Activated naive CD4-positive, alpha-beta T cell treated with anti-CD3 and anti-CD28 coated beads for 36 hours (primary cell): ENCODE data around the gene DIAPH2. TPM values are rescaled to one million over a fixed set of nuclear protein-coding genes. Genes with fewer than 3 reads are reported as not detected.

Source experiments
- CTCF ChIA-PET: fragments of 350-600 bp; sonication (Branson Sonifier 250); formaldehyde crosslinking; loops from one replicate; lab custom pipeline; 2021; ENCODE audit warnings: antibody characterized with exemption; lab: Charles Lee
- DNase-seq: peaks from one replicate; pipeline ENCODE4 v3.0.0-alpha.2; 2020
- H3K27ac Mint-ChIP-seq: one replicate; pipeline ENCODE4 v1.8.0; 2021; ENCODE audit warnings: mild to moderate bottlenecking, mixed read lengths
- H3K27me3 Mint-ChIP-seq: one replicate; pipeline ENCODE4 v1.8.0; 2021; ENCODE audit warnings: low read depth, mixed read lengths
- H3K36me3 Mint-ChIP-seq: one replicate; pipeline ENCODE4 v1.8.0; 2021; ENCODE audit warnings: low read depth, mixed read lengths
- H3K4me1 Mint-ChIP-seq: one replicate; pipeline ENCODE4 v1.8.0; 2021; ENCODE audit warnings: low read depth, mixed read lengths
- H3K4me3 Mint-ChIP-seq: one replicate; pipeline ENCODE4 v1.8.0; 2021; ENCODE audit warnings: mild to moderate bottlenecking, moderate library complexity, mixed read lengths
- H3K9me3 Mint-ChIP-seq: one replicate; pipeline ENCODE4 v1.8.0; 2021; ENCODE audit warnings: mixed read lengths
- intact Hi-C: fragments of 100-400 bp; cut with micrococcal nuclease; formaldehyde crosslinking; loops from one replicate; pipeline ENCODE4 v1.15.1; 2023
- total RNA-seq, 2 experiments: library from RNA; stranded (reverse); gene quantifications; one replicate each; pipeline ENCODE4 v1.2.3, GENCODE V29; 2021

DIAPH2 gene
- total RNA-seq, 2 experiments from 2014 or later = 9.3 to 9.4 TPM

DNA sequence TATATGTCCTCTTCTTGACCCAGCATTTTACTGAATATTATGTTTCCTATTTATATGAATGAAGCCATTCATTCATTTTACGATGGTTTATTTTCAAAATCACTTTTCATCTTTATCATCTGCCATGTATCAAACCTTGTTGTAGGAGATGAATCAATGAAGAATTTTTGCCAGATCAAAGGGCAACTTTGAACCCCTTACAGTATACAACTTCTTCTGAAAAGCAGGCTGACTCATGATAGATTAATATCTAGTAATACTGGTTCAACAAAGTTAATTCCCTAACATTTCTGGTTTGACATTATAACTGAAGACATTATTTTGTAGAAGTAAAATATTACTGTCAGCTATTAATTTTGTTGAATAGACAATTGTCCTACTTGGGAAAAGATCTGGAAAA lies 425.1 kb downstream of the DIAPH2 start:
- Mint-ChIP-seq H3K36me3 (peaks cover 1% of the 10 kb centered on the region), H3K27ac (no peak overlapping the region), H3K9me3 (no peaks in the 10 kb centered on the region), H3K4me3 (no peak overlapping the region), H3K27me3 (no peaks in the 10 kb centered on the region), H3K4me1 (no peaks in the 10 kb centered on the region)
- DNase-seq = no peak
- intact Hi-C loops = no loop called here
- CTCF ChIA-PET = no interaction called here

DNA sequence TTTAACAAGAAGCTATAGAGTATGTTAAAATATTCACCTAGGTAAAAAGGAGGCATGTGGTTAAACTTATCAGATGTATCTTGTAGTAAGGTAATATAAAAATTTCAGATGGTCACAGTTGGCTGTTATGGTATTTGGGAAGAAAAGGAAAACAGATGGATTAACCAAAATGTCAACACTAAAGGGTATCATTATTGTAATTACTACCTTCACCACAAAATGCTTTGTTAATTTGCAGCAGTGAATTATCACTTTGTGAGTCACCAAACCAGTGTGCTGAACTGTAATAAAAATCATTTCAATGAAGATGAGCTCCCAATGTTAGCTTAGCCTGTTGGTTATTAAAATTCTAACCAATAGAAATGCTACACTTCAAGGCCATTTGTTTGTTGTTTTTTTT lies 432.9 kb downstream of the DIAPH2 start:
- Mint-ChIP-seq H3K36me3 (peaks cover 6% of the 10 kb centered on the region), H3K9me3 (no peaks in the 10 kb centered on the region), H3K4me1 (no peaks in the 10 kb centered on the region), H3K27me3 (no peaks in the 10 kb centered on the region), H3K27ac (no peak overlapping the region), H3K4me3 (no peak overlapping the region)
- CTCF ChIA-PET = no interaction called here
- no peak for DNase-seq
- intact Hi-C loops = no loop called here

DNA sequence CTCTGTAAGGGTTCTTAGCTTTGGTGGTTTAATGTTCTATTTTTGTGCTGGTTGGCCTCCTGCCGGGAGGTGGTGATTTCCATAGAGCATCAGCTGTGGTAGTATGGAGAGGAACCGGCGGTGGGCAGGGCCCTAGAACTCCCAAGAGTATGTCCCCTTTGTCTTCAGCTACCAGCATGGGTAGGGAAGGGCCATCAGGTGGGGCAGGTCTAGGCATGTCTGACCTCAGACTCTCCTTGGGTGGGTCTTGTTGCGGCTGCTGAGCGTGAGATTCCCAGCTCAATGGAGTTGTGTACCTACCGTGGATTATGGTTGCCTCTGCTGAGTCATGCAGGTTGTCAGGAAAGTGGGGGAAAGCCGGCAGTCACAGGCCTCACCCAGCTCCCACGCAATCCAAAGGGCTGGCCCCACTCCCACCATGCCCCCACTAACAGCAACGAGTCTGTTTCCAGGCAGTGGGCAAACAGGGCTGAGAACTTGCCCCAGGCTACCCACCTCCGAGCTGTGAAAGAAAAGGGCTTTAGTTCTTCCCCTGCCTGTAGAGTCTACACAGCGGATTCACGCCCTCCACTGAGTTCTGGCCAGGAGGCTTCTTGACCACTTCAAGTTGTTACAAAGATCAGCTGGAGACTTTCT lies 434.9 kb downstream of the DIAPH2 start:
- Mint-ChIP-seq H3K27me3 (no peaks in the 10 kb centered on the region), H3K27ac (no peak overlapping the region), H3K36me3 (peaks cover 6% of the 10 kb centered on the region), H3K4me3 (no peak overlapping the region), H3K4me1 (no peaks in the 10 kb centered on the region), H3K9me3 (no peaks in the 10 kb centered on the region)
- DNase-seq = no peak
- CTCF ChIA-PET = no interaction called here
- intact Hi-C loops = no loop called here

DNA sequence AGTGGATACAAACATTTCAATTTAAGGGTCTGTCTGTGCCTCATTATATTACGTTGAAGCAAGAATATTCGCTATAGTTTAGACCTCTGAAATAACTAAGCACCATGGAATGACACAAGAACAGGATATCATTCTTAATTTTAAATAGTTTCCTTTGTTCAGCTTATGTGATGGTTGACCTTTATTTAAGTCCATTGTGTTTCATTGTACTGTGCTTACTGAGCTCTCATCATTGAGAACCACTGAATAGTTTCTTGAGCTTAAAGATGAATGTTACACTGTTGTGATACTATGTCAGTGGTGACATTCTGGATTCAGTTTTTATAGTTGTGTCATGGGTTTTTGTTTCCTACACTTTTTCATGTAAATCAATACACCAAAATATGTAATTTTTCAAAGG lies 438.4 kb downstream of the DIAPH2 start:
- Mint-ChIP-seq H3K36me3 (peaks cover 7% of the 10 kb centered on the region), H3K9me3 (no peaks in the 10 kb centered on the region), H3K4me3 (no peak overlapping the region), H3K27ac (no peak overlapping the region), H3K4me1 (no peaks in the 10 kb centered on the region), H3K27me3 (no peaks in the 10 kb centered on the region)
- no peak for DNase-seq
- intact Hi-C loops = no loop called here
- CTCF ChIA-PET = no interaction called here

DNA sequence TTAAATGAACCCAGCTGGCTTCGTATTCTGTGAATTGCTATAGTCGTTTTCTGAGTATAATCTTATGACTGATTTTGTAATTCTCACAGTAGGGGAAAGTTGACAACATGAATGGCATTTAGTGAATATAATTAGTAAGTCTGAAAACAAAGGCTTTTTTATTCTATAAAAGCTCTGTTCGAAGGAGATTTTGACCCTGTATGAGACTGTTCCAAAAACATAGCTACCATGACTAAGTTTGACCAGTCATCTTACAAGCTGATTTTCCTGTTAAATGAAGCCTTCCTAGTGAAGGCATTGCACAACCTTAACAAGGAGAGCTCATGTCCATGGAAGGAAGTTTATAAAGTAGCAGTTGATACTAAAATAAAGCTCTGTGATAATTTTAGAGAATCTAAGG lies 441.4 kb downstream of the DIAPH2 start:
- DNase-seq = no peak
- no peaks in the 10 kb centered on the region for H3K4me1 Mint-ChIP-seq
- intact Hi-C loops = no loop called here
- H3K27ac Mint-ChIP-seq = no peak overlapping the region
- H3K27me3 Mint-ChIP-seq = no peaks in the 10 kb centered on the region
- peaks cover 2% of the 10 kb centered on the region for H3K36me3 Mint-ChIP-seq
- H3K9me3 Mint-ChIP-seq = no peaks in the 10 kb centered on the region
- no peak overlapping the region for H3K4me3 Mint-ChIP-seq
- CTCF ChIA-PET = no interaction called here

DNA sequence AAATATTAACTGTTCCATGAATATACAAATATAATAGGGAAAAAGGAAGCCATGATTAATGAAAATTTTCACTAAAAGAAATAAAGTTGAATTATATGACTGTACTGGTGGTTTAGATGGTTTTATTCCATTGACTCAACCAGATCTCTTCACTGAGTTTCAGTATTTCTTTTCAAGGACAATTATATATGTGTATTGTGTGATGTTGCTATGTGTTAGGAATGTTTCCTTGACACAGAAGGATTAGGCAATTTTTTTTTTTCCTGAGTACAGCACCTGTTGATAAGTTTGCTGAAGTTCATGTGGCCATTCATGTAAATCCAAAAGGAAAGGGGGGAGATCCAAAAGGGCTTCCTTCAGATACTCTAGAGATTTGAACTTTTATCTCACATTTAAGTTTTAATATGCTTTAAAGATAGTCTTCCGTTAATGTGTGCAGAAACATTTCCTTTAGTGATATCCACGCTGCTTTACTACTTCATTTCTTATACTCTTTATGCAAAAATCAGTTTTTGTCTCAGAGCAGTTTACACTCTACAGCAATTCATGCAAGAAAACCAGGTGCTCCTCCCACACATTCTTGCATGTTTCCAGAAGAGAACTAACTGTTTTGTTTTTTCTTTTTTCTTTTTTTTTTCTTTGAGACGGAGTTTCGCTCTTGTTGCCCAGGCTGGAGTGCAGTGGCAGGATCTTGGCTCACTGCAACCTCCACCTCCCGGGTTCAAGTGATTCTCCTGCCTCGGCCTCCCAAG lies 448.2 kb downstream of the DIAPH2 start:
- Mint-ChIP-seq H3K27me3 (no peaks in the 10 kb centered on the region), H3K4me1 (no peaks in the 10 kb centered on the region), H3K27ac (no peak overlapping the region), H3K9me3 (no peaks in the 10 kb centered on the region), H3K4me3 (no peak overlapping the region), H3K36me3 (no peaks in the 10 kb centered on the region)
- CTCF ChIA-PET = no interaction called here
- DNase-seq = no peak
- intact Hi-C loops = no loop called here

DNA sequence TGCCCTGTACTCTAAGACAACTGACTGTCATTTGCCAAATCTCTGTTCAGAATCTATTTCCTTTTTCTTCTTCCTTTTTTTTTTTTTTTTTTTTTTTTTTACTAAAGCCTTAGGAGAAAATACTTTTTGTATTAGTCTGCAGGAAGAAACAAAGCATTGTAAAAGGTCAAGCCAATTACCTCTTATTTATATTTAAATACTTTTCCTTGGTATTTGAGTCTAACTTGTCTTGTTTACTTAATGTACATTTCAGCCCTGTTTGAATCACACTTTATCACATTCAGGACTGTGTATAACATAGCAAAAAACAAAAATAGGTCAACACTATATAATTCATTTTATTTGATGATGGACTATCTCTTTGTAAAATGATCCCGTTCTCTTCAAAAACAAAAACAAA lies 461.3 kb downstream of the DIAPH2 start:
- Mint-ChIP-seq H3K4me1 (no peaks in the 10 kb centered on the region), H3K36me3 (peaks cover 7% of the 10 kb centered on the region), H3K27ac (no peak overlapping the region), H3K4me3 (no peak overlapping the region), H3K27me3 (no peaks in the 10 kb centered on the region), H3K9me3 (no peaks in the 10 kb centered on the region)
- no peak for DNase-seq
- CTCF ChIA-PET = no interaction called here
- intact Hi-C loops = no loop called here

DNA sequence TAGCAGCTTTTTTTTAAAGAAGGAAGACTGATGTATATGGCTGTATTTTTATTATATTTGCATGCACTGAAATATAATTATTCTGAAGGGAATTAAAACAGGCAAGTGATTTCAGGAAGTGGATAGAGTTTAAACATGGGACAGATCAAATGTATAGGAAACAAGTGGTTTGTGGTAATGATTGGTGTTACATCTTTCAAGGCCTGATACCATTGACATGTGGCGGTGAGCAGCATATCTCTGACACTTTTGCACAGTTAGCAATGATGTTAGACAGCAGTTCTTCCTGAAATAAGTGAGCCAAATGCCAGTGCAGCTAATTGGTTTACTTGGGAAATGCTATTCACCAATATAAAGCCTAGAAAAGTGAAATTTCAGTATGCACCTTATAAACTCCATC lies 471.2 kb downstream of the DIAPH2 start:
- H3K4me1 Mint-ChIP-seq = no peaks in the 10 kb centered on the region
- no peak for DNase-seq
- no peak overlapping the region for H3K27ac Mint-ChIP-seq
- H3K4me3 Mint-ChIP-seq = no peak overlapping the region
- peaks cover 1% of the 10 kb centered on the region for H3K9me3 Mint-ChIP-seq
- intact Hi-C loops = no loop called here
- no peaks in the 10 kb centered on the region for H3K36me3 Mint-ChIP-seq
- CTCF ChIA-PET = interaction anchor here (0.6 kb wide), 1 partner anchor 34 kb away, joined by 3 read pairs; no protein-coding TSS in a partner anchor
- H3K27me3 Mint-ChIP-seq = no peaks in the 10 kb centered on the region

DNA sequence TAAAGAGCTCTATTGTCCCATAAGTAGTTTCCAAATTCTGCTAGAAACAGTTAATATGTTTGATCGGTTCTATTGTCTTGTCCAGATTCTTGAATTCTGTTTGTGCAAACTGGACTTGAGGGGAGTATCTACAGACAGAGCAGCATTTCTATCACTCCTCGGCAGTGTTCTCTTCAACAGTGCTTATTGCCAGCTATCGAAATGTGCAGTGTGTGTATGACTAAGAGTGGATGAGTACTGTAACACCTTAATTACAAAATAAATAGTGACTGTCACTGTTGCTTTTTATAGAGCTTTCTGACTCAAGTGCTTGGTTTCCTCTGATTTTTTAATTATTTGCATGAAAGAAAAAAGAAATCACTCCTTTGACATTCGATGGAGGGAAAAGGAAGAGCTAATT lies 473.6 kb downstream of the DIAPH2 start:
- Mint-ChIP-seq H3K36me3 (peaks cover 1% of the 10 kb centered on the region), H3K4me1 (no peaks in the 10 kb centered on the region), H3K27me3 (no peaks in the 10 kb centered on the region), H3K9me3 (no peaks in the 10 kb centered on the region), H3K4me3 (no peak overlapping the region), H3K27ac (no peak overlapping the region)
- no peak for DNase-seq
- intact Hi-C loops = no loop called here
- CTCF ChIA-PET = interaction anchor here (0.6 to 0.9 kb wide), 2 partner anchors 10 to 166 kb away, joined by 3 to 4 read pairs; no protein-coding TSS in a partner anchor

DNA sequence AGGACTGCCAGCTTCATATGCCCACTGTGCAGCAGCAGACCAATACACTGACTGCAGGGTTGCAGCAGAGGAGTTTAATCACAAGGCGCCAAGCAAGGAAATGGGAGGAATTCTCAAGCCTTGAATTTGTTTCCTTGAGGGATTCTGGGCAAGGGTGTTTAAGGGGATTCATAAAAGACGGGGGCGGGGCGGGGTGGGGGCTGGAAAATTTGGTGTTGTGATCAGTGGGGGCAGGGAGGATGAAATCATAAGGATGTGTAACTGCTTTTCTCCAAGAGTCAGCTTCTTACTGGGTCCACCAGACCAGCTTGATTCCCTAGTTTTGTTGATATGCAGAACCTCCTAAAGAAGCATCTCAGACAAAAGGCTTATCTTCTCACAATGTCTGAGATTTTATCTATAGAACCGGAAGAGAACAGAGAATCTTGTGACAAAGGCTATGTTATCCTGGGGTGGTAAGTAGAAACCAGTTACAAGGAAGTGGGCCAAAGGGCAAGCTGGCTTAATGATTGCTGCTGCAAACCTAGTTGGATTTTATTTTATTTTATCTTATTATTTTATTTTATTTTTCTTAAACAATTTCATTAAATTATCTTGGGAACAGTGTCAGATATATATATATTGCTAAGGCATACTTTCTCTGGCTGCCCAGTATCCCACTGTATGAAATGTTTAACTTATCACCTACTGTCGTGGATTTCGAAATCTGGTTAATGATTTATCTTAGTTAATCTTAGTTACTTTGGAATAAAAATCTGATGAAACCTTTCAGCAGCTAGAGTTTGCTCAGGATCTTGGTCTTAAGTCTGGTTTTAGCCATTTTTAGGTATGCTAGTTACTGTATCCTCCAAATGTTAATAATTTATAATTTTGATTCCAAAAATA lies 475.5 kb downstream of the DIAPH2 start:
- CTCF ChIA-PET = no interaction called here
- no peak overlapping the region for H3K4me3 Mint-ChIP-seq
- H3K27ac Mint-ChIP-seq = no peak overlapping the region
- H3K9me3 Mint-ChIP-seq = no peaks in the 10 kb centered on the region
- no peaks in the 10 kb centered on the region for H3K27me3 Mint-ChIP-seq
- no peak for DNase-seq
- intact Hi-C loops = no loop called here
- H3K36me3 Mint-ChIP-seq = peaks cover 1% of the 10 kb centered on the region
- no peaks in the 10 kb centered on the region for H3K4me1 Mint-ChIP-seq

DNA sequence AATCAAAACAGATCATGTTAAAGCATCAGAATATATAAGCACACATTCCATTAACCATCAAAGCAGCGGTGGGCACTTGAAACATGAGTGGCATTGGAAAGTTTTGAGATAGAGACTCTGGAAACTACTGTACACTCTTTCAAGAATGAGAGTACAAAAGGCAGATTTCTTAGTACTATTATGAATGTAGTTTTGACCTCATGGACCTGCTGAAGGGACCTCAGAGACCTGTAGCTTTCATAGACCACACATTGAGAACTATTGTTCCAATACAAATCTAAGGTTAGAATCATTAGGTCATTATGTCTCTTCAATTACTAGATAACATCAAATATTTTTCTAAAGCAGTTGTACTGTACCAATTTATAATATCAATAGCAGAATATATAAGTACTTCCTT lies 482.7 kb downstream of the DIAPH2 start:
- Mint-ChIP-seq H3K4me1 (no peaks in the 10 kb centered on the region), H3K27me3 (no peaks in the 10 kb centered on the region), H3K36me3 (peaks cover 1% of the 10 kb centered on the region), H3K4me3 (no peak overlapping the region), H3K27ac (no peak overlapping the region), H3K9me3 (no peaks in the 10 kb centered on the region)
- intact Hi-C loops = no loop called here
- CTCF ChIA-PET = no interaction called here
- no peak for DNase-seq

DNA sequence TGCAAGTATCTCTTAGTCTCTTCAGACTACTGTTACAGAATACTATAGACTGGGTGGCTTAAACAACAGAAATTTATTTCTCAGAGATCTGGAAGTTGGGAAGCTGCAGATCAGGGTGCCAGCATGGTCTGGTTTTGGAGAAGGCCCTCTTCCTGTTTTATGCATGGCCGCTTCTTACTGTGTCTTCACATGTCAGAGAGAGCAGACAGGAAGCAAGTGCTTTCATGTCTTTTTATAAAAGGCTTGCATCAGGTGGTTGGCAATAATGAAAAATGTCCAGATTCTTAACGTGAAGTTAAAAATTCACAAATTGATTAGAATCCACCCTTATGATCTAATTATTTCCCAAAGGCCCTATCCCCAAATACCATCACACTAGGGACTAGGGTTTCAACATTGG lies 484.0 kb downstream of the DIAPH2 start:
- no peak overlapping the region for H3K4me3 Mint-ChIP-seq
- intact Hi-C loops = no loop called here
- no peaks in the 10 kb centered on the region for H3K27me3 Mint-ChIP-seq
- H3K4me1 Mint-ChIP-seq = no peaks in the 10 kb centered on the region
- no peak for DNase-seq
- CTCF ChIA-PET = no interaction called here
- no peaks in the 10 kb centered on the region for H3K36me3 Mint-ChIP-seq
- H3K27ac Mint-ChIP-seq = no peak overlapping the region
- H3K9me3 Mint-ChIP-seq = no peaks in the 10 kb centered on the region
